Mesenchymal stem cell (in vitro differentiated cells and primary cell): ENCODE measurements around the gene NNMT.

Source experiments
- DNase-seq: peaks from one replicate; pipeline ENCODE4 v3.0.0-alpha.2; 2013
- H2AFZ ChIP-seq: one replicate; pipeline ENCODE4 v1.6.1; 2013; ENCODE audit warnings: low read depth, mild to moderate bottlenecking, control low read depth, inconsistent platforms, low read length, moderate library complexity
- H2AK5ac ChIP-seq: 2 replicates; pipeline ENCODE4 v1.6.1; 2013; ENCODE audit warnings: low read length, moderate library complexity, mild to moderate bottlenecking, inconsistent platforms; ENCODE audit not compliant: severe bottlenecking
- H2BK120ac ChIP-seq: one replicate; pipeline ENCODE4 v1.6.1; 2013; ENCODE audit warnings: low read depth, mild to moderate bottlenecking, inconsistent platforms, low read length, moderate library complexity
- H2BK12ac ChIP-seq, 2 experiments: one replicate each; pipeline ENCODE4 v1.6.1; 2013; ENCODE audit warnings: inconsistent platforms in 2 of 2, low read length in 2 of 2, mild to moderate bottlenecking in 2 of 2, moderate library complexity in 2 of 2, control low read depth in 1 of 2
- H2BK15ac ChIP-seq: one replicate; pipeline ENCODE4 v1.6.1; 2013; ENCODE audit warnings: mild to moderate bottlenecking, low read depth, inconsistent platforms; ENCODE audit not compliant: poor library complexity, severe bottlenecking
- H2BK5ac ChIP-seq: 2 replicates; pipeline ENCODE4 v1.6.1; 2013; ENCODE audit warnings: low read depth, mild to moderate bottlenecking, low read length, control low read depth, inconsistent platforms; ENCODE audit not compliant: poor library complexity, severe bottlenecking
- H3K14ac ChIP-seq, 2 experiments: one replicate each; pipeline ENCODE4 v1.6.1; 2013; ENCODE audit warnings: inconsistent platforms in 2 of 2, low read length in 2 of 2, control low read depth in 1 of 2, mild to moderate bottlenecking in 1 of 2, moderate library complexity in 1 of 2
- H3K18ac ChIP-seq, 2 experiments: one replicate each; pipeline ENCODE4 v1.6.1; 2013; ENCODE audit warnings: inconsistent platforms in 2 of 2, low read length in 2 of 2, control low read depth in 1 of 2, low read depth in 1 of 2, mild to moderate bottlenecking in 1 of 2
- H3K23ac ChIP-seq, 2 experiments: one replicate each; pipeline ENCODE4 v1.6.1; 2013; ENCODE audit warnings: inconsistent platforms in 2 of 2, low read length in 2 of 2, mild to moderate bottlenecking in 2 of 2, moderate library complexity in 2 of 2, control low read depth in 1 of 2
- H3K27ac ChIP-seq: 2 replicates; pipeline ENCODE4 v1.5.1; 2013; ENCODE audit warnings: mild to moderate bottlenecking, moderate library complexity, low read length, control low read depth, inconsistent platforms; ENCODE audit not compliant: poor library complexity, severe bottlenecking
- H3K27me3 ChIP-seq, 2 experiments: 2 replicates each; pipeline versions ENCODE4 v1.6.1 to v1.7.0; 2013; ENCODE audit warnings: low read length in 2 of 2, mild to moderate bottlenecking in 2 of 2, moderate library complexity in 2 of 2, control low read depth in 1 of 2, inconsistent platforms in 1 of 2; ENCODE audit not compliant: control insufficient read depth in 1 of 2, insufficient read depth in 1 of 2
- H3K36me3 ChIP-seq, 2 experiments: 2 replicates each; pipeline versions ENCODE4 v1.6.1 to v1.7.0; 2013; ENCODE audit warnings: low read length in 2 of 2, control low read depth in 1 of 2, inconsistent platforms in 1 of 2, low read depth in 1 of 2, mild to moderate bottlenecking in 1 of 2; ENCODE audit not compliant: insufficient read depth in 2 of 2, control insufficient read depth in 1 of 2
- H3K4ac ChIP-seq, 2 experiments: one replicate each; pipeline ENCODE4 v1.6.1; 2013; ENCODE audit warnings: inconsistent platforms in 2 of 2, low read length in 2 of 2, mild to moderate bottlenecking in 2 of 2, moderate library complexity in 2 of 2, control low read depth in 1 of 2, low read depth in 1 of 2
- H3K4me1 ChIP-seq: 2 replicates; pipeline ENCODE4 v1.6.1; 2013; ENCODE audit warnings: low read depth, low read length, control low read depth; ENCODE audit not compliant: control insufficient read depth, insufficient read depth
- H3K4me2 ChIP-seq: 2 replicates; pipeline ENCODE4 v1.6.1; 2013; ENCODE audit warnings: low read length, mild to moderate bottlenecking, inconsistent platforms; ENCODE audit not compliant: poor library complexity, severe bottlenecking
- H3K4me3 ChIP-seq, 2 experiments: 2 replicates each; pipeline versions ENCODE4 v1.5.1 to v1.7.0; 2013; ENCODE audit warnings: low read length in 2 of 2, mild to moderate bottlenecking in 2 of 2, control low read depth in 1 of 2, low read depth in 1 of 2; ENCODE audit not compliant: insufficient read depth in 1 of 2
- H3K79me1 ChIP-seq: replicated peaks from 2 replicates; pipeline ENCODE4 v1.6.1; 2013; ENCODE audit warnings: mild to moderate bottlenecking, control low read depth, low read length, inconsistent platforms; ENCODE audit not compliant: poor library complexity, severe bottlenecking
- H3K9ac ChIP-seq: 2 replicates; pipeline ENCODE4 v1.7.0; 2013; ENCODE audit warnings: mild to moderate bottlenecking, low read length, moderate library complexity
- H3K9me3 ChIP-seq: 2 replicates; pipeline ENCODE4 v1.7.0; 2013; ENCODE audit warnings: mild to moderate bottlenecking, low read length; ENCODE audit not compliant: control insufficient read depth
- H4K8ac ChIP-seq: one replicate; pipeline ENCODE4 v1.6.1; 2013; ENCODE audit warnings: inconsistent platforms, mild to moderate bottlenecking, low read length, moderate library complexity
- H4K91ac ChIP-seq: one replicate; pipeline ENCODE4 v1.6.1; 2013; ENCODE audit warnings: mild to moderate bottlenecking, low read length, inconsistent platforms
- WGBS: methylation state at CpG from one replicate; pipeline ENCODE4 v1.1.7; 2013; ENCODE audit warnings: mixed read lengths; 5-methylcytosine and 5-hydroxymethylcytosine counted together

Gene NNMT

GRCh38 chr11:114250993-114251814 lies 45.0 kb upstream of the NNMT start:
- Histone ChIP-seq H4K91ac (no peak overlapping the region), H3K4me2 (no peak overlapping the region), H2BK12ac (no peak overlapping the region), H3K4me1 (no peaks in the 10 kb centered on the region), H3K27ac (no peak overlapping the region), H3K27me3 (peaks cover 27 to 28% of the 10 kb centered on the region in 2 experiments), H3K23ac (no peak overlapping the region), H4K8ac (no peak overlapping the region), H2AK5ac (no peak overlapping the region), H3K4ac (no peak overlapping the region), H3K14ac (no peak overlapping the region), H3K79me1 (no peaks in the 10 kb centered on the region), H2AFZ (no peak overlapping the region), H2BK120ac (no peak overlapping the region), H2BK15ac (no peak overlapping the region), H3K9me3 (no peaks in the 10 kb centered on the region), H3K18ac (no peak overlapping the region), H2BK5ac (no peak overlapping the region), H3K9ac (no peak overlapping the region), H3K4me3 (no peak overlapping the region), H3K36me3 (no peaks in the 10 kb centered on the region)
- 83% methylated on average over 13 of the region's 14 CpGs for WGBS
- no peak for DNase-seq

GRCh38 chr11:114251815-114252337 lies 44.3 kb upstream of the NNMT start:
- Histone ChIP-seq H3K9me3 (no peaks in the 10 kb centered on the region), H3K14ac (no peak overlapping the region), H2BK5ac (no peak overlapping the region), H3K27me3 (peaks cover 24 to 29% of the 10 kb centered on the region in 2 experiments), H2BK15ac (no peak overlapping the region), H2AFZ (no peak overlapping the region), H2AK5ac (no peak overlapping the region), H3K79me1 (no peaks in the 10 kb centered on the region), H3K9ac (no peak overlapping the region), H3K36me3 (no peaks in the 10 kb centered on the region), H3K27ac (no peak overlapping the region), H2BK120ac (no peak overlapping the region), H3K4me2 (no peak overlapping the region), H3K4me1 (no peaks in the 10 kb centered on the region), H4K91ac (no peak overlapping the region), H3K18ac (no peak overlapping the region), H3K4ac (no peak overlapping the region), H4K8ac (no peak overlapping the region), H3K23ac (no peak overlapping the region), H3K4me3 (no peak overlapping the region), H2BK12ac (no peak overlapping the region)
- 81% methylated on average over 9 of the region's 9 CpGs for WGBS
- no peak for DNase-seq

- Histone ChIP-seq H3K4ac (no peak overlapping the region), H3K79me1 (no peaks in the 10 kb centered on the region), H3K27ac (no peak overlapping the region), H2BK15ac (no peak overlapping the region), H3K9ac (no peak overlapping the region), H3K9me3 (no peaks in the 10 kb centered on the region), H2BK120ac (no peak overlapping the region), H3K4me1 (peaks cover 3% of the 10 kb centered on the region), H2AK5ac (no peak overlapping the region), H2BK12ac (no peak overlapping the region), H4K8ac (no peak overlapping the region), H3K36me3 (no peaks in the 10 kb centered on the region), H4K91ac (no peak overlapping the region), H2AFZ (no peak overlapping the region), H3K27me3 (peaks cover 29 to 34% of the 10 kb centered on the region in 2 experiments), H3K14ac (no peak overlapping the region), H3K18ac (no peak overlapping the region), H3K23ac (no peak overlapping the region), H3K4me2 (no peak overlapping the region), H2BK5ac (no peak overlapping the region), H3K4me3 (no peak overlapping the region)
- WGBS = 89% methylated on average over 8 of the region's 9 CpGs
- no peak for DNase-seq
Observed at GRCh38 chr11:114252767-114253166, 43.4 kb upstream of the NNMT start.

- no peak overlapping the region for H3K23ac ChIP-seq
- H3K4me3 ChIP-seq = no peak overlapping the region
- H2BK120ac ChIP-seq = no peak overlapping the region
- H3K27me3 ChIP-seq = peaks cover 30 to 44% of the 10 kb centered on the region in 2 experiments
- H3K4ac ChIP-seq = no peak overlapping the region
- no peak overlapping the region for H4K91ac ChIP-seq
- no peaks in the 10 kb centered on the region for H3K36me3 ChIP-seq
- H3K14ac ChIP-seq = no peak overlapping the region
- peaks cover 5% of the 10 kb centered on the region for H3K4me1 ChIP-seq
- H2AK5ac ChIP-seq = no peak overlapping the region
- no peak overlapping the region for H4K8ac ChIP-seq
- H3K18ac ChIP-seq = no peak overlapping the region
- H3K27ac ChIP-seq = no peak overlapping the region
- no peak overlapping the region for H2BK12ac ChIP-seq
- DNase-seq = no peak
- H3K4me2 ChIP-seq = no peak overlapping the region
- H2AFZ ChIP-seq = no peak overlapping the region
- H2BK5ac ChIP-seq = no peak overlapping the region
- no peak overlapping the region for H3K9ac ChIP-seq
- no peaks in the 10 kb centered on the region for H3K79me1 ChIP-seq
- WGBS = 74% methylated on average over 2 of the region's 2 CpGs
- H3K9me3 ChIP-seq = no peaks in the 10 kb centered on the region
- H2BK15ac ChIP-seq = no peak overlapping the region
Observed at GRCh38 chr11:114253771-114254170, 42.4 kb upstream of the NNMT start.
